Right ventricle myocardium superior (tissue), 1 donor: ENCODE results near the gene UNC13A. TPM values are rescaled to one million over a fixed set of nuclear protein-coding genes. Genes with fewer than 3 reads are reported as not detected.
"Not testable (repeated sequence)": the region's sequence is repeated elsewhere in the genome, so short reads cannot be mapped to it uniquely, and the experiment has no call there.

Source experiments
- ATAC-seq: fragments of 200-7000 bp; cut with Tn5 transposase; one replicate; pipeline ENCODE4 v1.9.1; 2020; ENCODE audit warnings: mild to moderate bottlenecking; ENCODE audit not compliant: poor library complexity
- DNase-seq: peaks from one replicate; pipeline ENCODE4 v3.0.0-alpha.2; 2020
- intact Hi-C: fragments of 100-400 bp; cut with DNase I; formaldehyde crosslinking; loops from one replicate; pipeline ENCODE4 v1.11.2; 2022
- total RNA-seq: library from RNA; stranded (reverse); fragmentation: NEBNext Ultra II Directional; extraction: Animal tissue kit (Norgen Biotek cat#: 25700); gene quantifications from one replicate; pipeline ENCODE4 v1.2.1, GENCODE V29; 2021
- donor health status: DM: no; HTN: yes; CAD: no; lungs with severe emphysema.

Gene UNC13A
- total RNA-seq, 1 donor from 2014 or later, result 0.05 TPM

GRCh38 chr19:17616961-17617806 is 71.0 kb downstream of the UNC13A start:
- no peak for ATAC-seq
- intact Hi-C loops, result no loop called here
- DNase-seq, result no peak

- intact Hi-C loops, result no loop called here
- DNase-seq, result no peak
- no peak for ATAC-seq
Observed at GRCh38 chr19:17616686-17616960, 71.5 kb downstream of the UNC13A start.

GRCh38 chr19:17615889-17616685 is 72.1 kb downstream of the UNC13A start:
- ATAC-seq, result no peak

GRCh38 chr19:17614476-17614875 is 73.7 kb downstream of the UNC13A start:
- intact Hi-C loops, result no loop called here
- DNase-seq (no peak), ATAC-seq (no peak)

More at GRCh38 chr19:17615889-17616685, 72.1 kb downstream of the UNC13A start:
- no peak for DNase-seq
- intact Hi-C loops, result no loop called here

GRCh38 chr19:17611462-17612244 is 76.5 kb downstream of the UNC13A start:
- intact Hi-C loops, result no loop called here
- DNase-seq (no peak), ATAC-seq (no peak)

GRCh38 chr19:17610384-17610783 is 77.8 kb downstream of the UNC13A start:
- intact Hi-C loops, result no loop called here
- DNase-seq (no peak), ATAC-seq (no peak)

- ATAC-seq (no peak), DNase-seq (no peak)
- intact Hi-C loops, result no loop called here
Observed at GRCh38 chr19:17607936-17608335, 80.2 kb downstream of the UNC13A start.

- intact Hi-C loops, result no loop called here
- ATAC-seq (no peak), DNase-seq (no peak)
Observed at GRCh38 chr19:17606590-17607185, 81.5 kb downstream of the UNC13A start.

GRCh38 chr19:17605761-17606589 is 82.2 kb downstream of the UNC13A start:
- intact Hi-C loops, result no loop called here
- peak; percentile 87 for ATAC-seq
- DNase-seq, result peak; percentile 85

GRCh38 chr19:17605117-17605516 is 83.0 kb downstream of the UNC13A start:
- no peak for DNase-seq
- intact Hi-C loops, result no loop called here
- ATAC-seq, result no peak

GRCh38 chr19:17604372-17605025 is 83.7 kb downstream of the UNC13A start:
- DNase-seq (no peak), ATAC-seq (no peak)
- intact Hi-C loops, result no loop called here

GRCh38 chr19:17602872-17603510 is 85.2 kb downstream of the UNC13A start:
- ATAC-seq, result no peak
- intact Hi-C loops, result no loop called here
- DNase-seq, result no peak

- intact Hi-C loops, result no loop called here
- no peak for ATAC-seq
Observed at GRCh38 chr19:17602217-17602616, 85.9 kb downstream of the UNC13A start.

GRCh38 chr19:17601683-17602082 is 86.5 kb downstream of the UNC13A start:
- intact Hi-C loops, result no loop called here

More at GRCh38 chr19:17602217-17602616, 85.9 kb downstream of the UNC13A start:
- DNase-seq, result no peak

GRCh38 chr19:17599780-17600179 is 88.4 kb downstream of the UNC13A start:
- intact Hi-C loops, result no loop called here
- DNase-seq (no peak), ATAC-seq (no peak)

More at GRCh38 chr19:17601683-17602082, 86.5 kb downstream of the UNC13A start:
- no peak for DNase-seq
- ATAC-seq, result no peak

- no peak for DNase-seq
- intact Hi-C loops, result no loop called here
- no peak for ATAC-seq
Observed at GRCh38 chr19:17598953-17599352, 89.2 kb downstream of the UNC13A start.

- ATAC-seq, DNase-seq, intact Hi-C loops: not testable (repeated sequence)
Observed at GRCh38 chr19:17598063-17598462, 90.1 kb downstream of the UNC13A start.
